ENCODE results near the gene RMND5A. TPM values are rescaled to one million over a fixed set of nuclear protein-coding genes. Genes with fewer than 3 reads are reported as not detected.
"Not testable (repeated sequence)": the region's sequence is repeated elsewhere in the genome, so short reads cannot be mapped to it uniquely, and the experiment has no call there.

Gene RMND5A
- total RNA-seq, 1 experiment from 2014 or later: 61.8 TPM

DNA sequence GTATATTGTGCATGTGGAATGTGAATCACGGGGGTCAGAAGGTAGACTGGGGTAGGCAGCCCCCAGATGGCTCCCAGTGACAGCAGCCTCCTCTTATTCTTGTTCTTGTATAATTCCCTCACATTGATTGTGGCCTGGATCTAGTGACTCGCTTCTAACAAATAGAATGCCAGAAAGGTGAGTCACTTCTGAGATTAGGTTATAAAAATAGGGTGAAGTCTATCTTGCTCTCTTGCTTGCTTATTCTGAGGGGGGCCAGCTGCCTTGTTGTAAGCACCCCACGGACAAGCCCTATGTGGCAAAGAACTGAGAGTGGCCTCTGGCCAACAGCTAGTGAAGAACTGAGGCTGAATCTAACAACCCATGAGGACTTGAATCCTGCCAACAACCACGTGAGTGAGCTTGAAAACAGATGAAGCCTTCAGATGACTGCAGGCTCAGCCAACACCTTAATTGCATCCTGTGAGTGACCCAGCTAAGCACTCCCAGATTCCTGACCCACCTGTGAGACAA is 15.6 kb upstream of the RMND5A start:
- DNase-seq (ENCODE audit: low read depth, low spot score): peak; percentile 81
- in situ Hi-C loops (cut with HindIII; ENCODE audit: low pct_unique_long_range_greater_than_20kb, low sequenced_read_pairs): no loop called here

GRCh38 chr2:86706220-86706619 is 13.9 kb upstream of the RMND5A start:
- in situ Hi-C loops (cut with HindIII; ENCODE audit: low pct_unique_long_range_greater_than_20kb, low sequenced_read_pairs): no loop called here
- no peak for DNase-seq (ENCODE audit: low read depth, low spot score)

GRCh38 chr2:86706935-86707334 is 13.2 kb upstream of the RMND5A start:
- in situ Hi-C loops (cut with HindIII; ENCODE audit: low pct_unique_long_range_greater_than_20kb, low sequenced_read_pairs): no loop called here
- no peak for DNase-seq (ENCODE audit: low read depth, low spot score)

- DNase-seq (ENCODE audit: low read depth, low spot score); in situ Hi-C loops (cut with HindIII; ENCODE audit: low pct_unique_long_range_greater_than_20kb, low sequenced_read_pairs): not testable (repeated sequence)
These were observed 12.0 kb upstream of the RMND5A start for GRCh38 chr2:86708126-86708525.

DNA sequence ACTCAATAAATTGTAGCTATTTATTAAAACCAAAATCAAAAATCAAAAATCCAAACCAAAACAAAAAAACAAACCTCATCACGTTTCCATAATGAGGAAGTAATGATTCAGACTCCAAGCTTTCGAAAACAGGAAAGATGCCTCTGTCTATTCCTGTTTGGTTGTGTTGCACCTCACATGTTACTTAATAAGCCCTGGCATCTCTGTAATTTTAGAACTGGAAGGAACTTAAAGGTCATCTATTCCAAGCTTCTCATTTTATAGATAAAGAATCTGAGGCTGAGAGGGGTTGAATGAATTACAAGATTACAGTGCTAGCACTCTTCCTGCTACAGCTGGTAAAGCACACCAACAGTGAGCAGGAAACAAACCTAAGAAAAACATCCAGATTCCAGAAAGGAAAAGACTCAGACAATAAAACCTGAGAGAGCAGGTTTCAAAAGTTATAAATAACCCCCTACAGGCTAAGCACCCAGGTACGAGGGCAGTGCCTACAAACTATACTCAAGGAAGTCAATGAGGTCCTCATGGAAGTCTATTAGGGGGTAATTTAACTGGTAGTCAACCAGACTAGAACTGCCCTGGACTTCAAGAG is 5.4 kb upstream of the RMND5A start:
- in situ Hi-C loops (cut with HindIII; ENCODE audit: low pct_unique_long_range_greater_than_20kb, low sequenced_read_pairs); DNase-seq (ENCODE audit: low read depth, low spot score): not testable (repeated sequence)

GRCh38 chr2:86719263-86719636 is 841 bp upstream of the RMND5A start:
- DNase-seq (ENCODE audit: low read depth, low spot score); in situ Hi-C loops (cut with HindIII; ENCODE audit: low pct_unique_long_range_greater_than_20kb, low sequenced_read_pairs): not testable (repeated sequence)

DNA sequence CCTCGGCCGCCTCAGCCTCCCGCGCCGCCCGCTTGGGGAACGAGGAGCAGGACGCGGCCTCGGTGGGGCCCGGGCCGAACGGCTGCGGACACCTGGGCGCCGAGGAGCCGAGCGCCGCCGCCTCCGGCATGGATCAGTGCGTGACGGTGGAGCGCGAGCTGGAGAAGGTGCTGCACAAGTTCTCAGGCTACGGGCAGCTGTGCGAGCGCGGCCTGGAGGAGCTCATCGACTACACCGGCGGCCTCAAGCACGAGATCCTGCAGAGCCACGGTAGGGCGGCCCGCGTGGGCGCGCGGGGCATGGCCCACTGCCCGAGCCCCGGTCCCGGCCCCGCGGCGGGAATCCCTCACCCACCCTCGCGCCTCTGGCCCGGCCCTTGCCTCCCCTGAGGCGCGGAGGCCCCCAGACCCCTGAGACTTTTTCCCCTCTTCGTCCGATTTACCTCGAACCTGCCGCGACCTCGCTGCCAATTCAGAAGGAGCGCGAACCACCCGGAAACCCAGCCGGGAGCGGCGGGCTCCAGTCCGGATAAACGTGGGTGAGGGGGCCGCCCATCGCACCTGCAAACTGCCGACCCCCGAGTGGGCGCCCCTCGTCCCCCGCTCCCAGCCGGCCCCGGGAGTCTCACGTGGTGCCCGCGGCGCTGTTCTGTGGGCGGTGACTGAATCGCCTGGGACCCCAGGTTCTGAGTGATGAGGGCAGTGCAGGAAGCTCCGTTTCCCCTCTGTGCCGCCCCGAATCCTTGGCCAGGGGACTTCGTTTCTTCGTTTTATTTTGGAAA is 639 bp downstream of the RMND5A start:
- in situ Hi-C loops (cut with HindIII; ENCODE audit: low pct_unique_long_range_greater_than_20kb, low sequenced_read_pairs): not testable (repeated sequence)
- peak; percentile 36 for DNase-seq (ENCODE audit: low read depth, low spot score)

DNA sequence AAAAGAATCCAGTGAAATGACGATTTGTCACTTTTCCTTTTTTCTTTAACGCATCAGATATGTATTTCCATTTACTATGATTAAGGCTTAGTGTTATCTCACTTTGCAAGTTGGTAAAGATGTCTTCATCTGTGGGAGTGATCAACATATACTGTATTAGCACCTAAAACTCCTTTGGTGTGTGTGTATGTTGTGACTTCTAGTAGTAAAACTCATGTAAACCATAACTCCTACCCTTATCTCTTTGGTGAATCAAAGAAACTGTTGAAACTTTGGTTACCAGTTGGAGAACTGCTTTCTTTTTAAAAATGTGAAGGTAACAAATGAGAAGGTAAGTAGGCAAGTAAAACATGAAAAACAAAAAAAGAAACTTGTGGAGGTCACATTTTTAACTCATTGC is 5.6 kb downstream of the RMND5A start:
- DNase-seq (ENCODE audit: low read depth, low spot score); in situ Hi-C loops (cut with HindIII; ENCODE audit: low pct_unique_long_range_greater_than_20kb, low sequenced_read_pairs): not testable (repeated sequence)

- in situ Hi-C loops (cut with HindIII; ENCODE audit: low pct_unique_long_range_greater_than_20kb, low sequenced_read_pairs): not testable (repeated sequence)
These were observed 12.0 kb downstream of the RMND5A start for GRCh38 chr2:86732040-86732525.

DNA sequence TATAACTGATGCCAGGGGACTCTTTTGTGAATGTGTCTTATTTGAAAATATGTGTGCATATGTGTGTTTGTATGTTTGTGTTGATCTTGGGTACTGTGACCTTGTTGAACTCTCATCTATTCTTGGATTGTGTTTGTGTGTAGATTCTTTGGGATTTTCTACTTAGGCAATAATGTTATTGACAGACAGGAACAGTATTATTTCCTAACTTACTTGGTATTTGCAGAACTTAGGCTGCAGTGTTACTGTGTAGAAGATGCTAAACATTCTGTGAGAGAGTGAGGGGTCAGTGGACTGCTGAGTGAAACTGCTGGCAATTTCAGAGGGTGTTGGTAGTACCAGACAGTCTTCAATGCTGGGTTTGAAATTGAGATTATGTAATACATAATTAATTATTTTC is 12.7 kb downstream of the RMND5A start:
- DNase-seq (ENCODE audit: low read depth, low spot score); in situ Hi-C loops (cut with HindIII; ENCODE audit: low pct_unique_long_range_greater_than_20kb, low sequenced_read_pairs): not testable (repeated sequence)

More at GRCh38 chr2:86732040-86732525, 12.0 kb downstream of the RMND5A start:
- not testable (repeated sequence) for DNase-seq (ENCODE audit: low read depth, low spot score)

DNA sequence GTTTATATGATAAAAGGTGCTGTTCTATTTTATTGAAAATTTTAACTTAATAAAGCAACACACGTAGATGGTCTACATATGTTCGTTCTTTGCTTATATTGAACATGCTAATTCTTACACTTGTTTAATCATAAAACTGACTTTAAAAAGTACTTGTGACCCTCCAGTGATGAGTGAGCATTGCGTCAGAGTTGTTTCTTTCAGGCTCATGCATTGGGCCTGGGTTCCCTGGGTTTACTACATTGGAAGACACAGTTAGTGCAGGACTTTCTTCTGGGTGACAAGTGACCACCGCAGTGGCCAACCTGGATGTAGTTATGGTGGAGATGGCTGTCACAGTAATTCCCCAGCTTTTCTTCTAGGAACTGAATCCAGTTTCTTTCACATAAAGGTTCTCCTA is 13.4 kb downstream of the RMND5A start:
- DNase-seq (ENCODE audit: low read depth, low spot score); in situ Hi-C loops (cut with HindIII; ENCODE audit: low pct_unique_long_range_greater_than_20kb, low sequenced_read_pairs): not testable (repeated sequence)

GRCh38 chr2:86734896-86735295 is 14.8 kb downstream of the RMND5A start:
- DNase-seq (ENCODE audit: low read depth, low spot score); in situ Hi-C loops (cut with HindIII; ENCODE audit: low pct_unique_long_range_greater_than_20kb, low sequenced_read_pairs): not testable (repeated sequence)

DNA sequence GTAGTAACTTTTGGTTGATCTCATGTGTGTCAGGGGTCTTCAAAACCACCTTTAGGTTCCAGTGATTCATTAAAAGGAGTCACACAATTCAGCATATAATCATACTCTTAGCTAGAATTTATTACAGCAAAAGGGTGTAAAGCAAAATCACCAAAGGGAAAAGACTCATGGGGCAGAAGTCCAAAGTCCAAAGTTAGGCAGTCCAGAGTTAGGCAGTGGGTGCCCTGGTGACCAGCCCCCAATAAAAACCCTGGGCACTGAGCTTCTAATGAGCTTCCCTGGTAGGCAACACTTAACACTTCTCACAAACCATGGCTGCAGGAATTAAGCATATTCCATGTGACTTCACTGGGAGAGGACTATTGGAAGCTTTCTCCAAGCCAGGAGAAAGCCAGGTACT is 19.4 kb downstream of the RMND5A start:
- in situ Hi-C loops (cut with HindIII; ENCODE audit: low pct_unique_long_range_greater_than_20kb, low sequenced_read_pairs); DNase-seq (ENCODE audit: low read depth, low spot score): not testable (repeated sequence)

GRCh38 chr2:86739889-86740288 is 19.8 kb downstream of the RMND5A start:
- DNase-seq (ENCODE audit: low read depth, low spot score); in situ Hi-C loops (cut with HindIII; ENCODE audit: low pct_unique_long_range_greater_than_20kb, low sequenced_read_pairs): not testable (repeated sequence)

DNA sequence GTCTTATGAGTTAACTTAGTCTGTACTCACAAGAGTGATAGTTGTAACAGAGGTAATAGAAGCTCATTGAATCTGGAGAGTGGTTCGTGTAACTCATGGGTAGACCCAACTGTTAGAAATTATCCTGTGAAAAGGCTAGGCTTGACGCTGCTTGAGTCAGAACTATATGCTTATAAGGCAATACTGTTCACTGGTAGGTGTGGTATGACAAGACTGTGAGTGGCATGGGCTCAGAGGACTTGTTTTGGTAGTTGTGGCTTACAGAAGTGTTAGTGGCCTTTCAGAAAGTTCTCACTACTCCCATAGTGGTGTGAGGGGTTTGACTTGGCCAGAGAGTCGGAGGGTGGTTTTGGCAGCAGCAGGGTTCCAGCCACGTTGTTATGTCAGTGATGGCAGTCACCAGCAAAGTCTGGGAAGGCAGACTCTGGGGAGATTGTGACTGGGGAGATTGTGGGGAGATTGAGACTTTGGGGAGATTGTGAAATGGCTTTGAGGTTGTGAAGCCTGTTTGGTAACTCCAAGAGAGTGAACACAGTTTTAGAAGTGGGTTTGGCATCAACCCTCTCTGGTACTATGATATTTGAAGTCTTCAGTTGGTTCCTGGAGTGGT is 21.9 kb downstream of the RMND5A start:
- DNase-seq (ENCODE audit: low read depth, low spot score); in situ Hi-C loops (cut with HindIII; ENCODE audit: low pct_unique_long_range_greater_than_20kb, low sequenced_read_pairs): not testable (repeated sequence)

GRCh38 chr2:86744152-86744551 is 24.1 kb downstream of the RMND5A start:
- in situ Hi-C loops (cut with HindIII; ENCODE audit: low pct_unique_long_range_greater_than_20kb, low sequenced_read_pairs): no loop called here
- no peak for DNase-seq (ENCODE audit: low read depth, low spot score)

DNA sequence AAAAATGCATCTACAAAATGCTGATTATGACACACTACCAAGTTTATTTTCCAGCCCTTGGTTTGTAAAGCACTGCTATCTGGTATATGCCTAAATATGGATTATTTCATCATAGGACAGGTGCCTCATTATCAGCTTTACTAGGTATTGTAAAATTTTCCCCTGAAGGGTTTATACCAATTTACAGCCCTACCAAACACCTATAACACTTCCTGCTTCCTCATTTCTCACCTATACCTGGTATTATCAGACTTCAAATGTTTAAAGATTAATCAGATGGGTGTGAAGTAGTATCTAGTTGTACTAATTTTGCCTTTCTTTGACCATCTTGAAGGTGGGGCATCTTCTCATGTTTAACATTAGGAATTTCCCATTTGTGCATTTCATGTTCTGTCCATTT is 26.8 kb downstream of the RMND5A start:
- no peak for DNase-seq (ENCODE audit: low read depth, low spot score)
- in situ Hi-C loops (cut with HindIII; ENCODE audit: low pct_unique_long_range_greater_than_20kb, low sequenced_read_pairs): no loop called here
